Bronchial epithelial cell (primary cell): Measurements from ENCODE around the gene TNIP3. TPM values are rescaled to one million over a fixed set of nuclear protein-coding genes. Genes with fewer than 3 reads are reported as not detected.
A peak's percentile ranks its signal among the peaks of the same experiment; 100 is the strongest.
"Not testable (repeated sequence)": the region's sequence is repeated elsewhere in the genome, so short reads cannot be mapped to it uniquely, and the experiment has no call there.

ENCODE experiments used
- DNase-seq: peaks from one replicate; pipeline ENCODE4 v3.0.0-alpha.2; 2010; ENCODE audit warnings: low read depth
- FAIRE-seq: peaks from 2 replicates; lab custom pipeline; 2011; peaks lifted over from hg19 to GRCh38; lab: Jason Lieb, UNC
- H3K27me3 ChIP-seq: 2 replicates; pipeline ENCODE4 v1.5.1; 2011; ENCODE audit warnings: low read length; ENCODE audit not compliant: control insufficient read depth, insufficient read depth
- H3K36me3 ChIP-seq: 2 replicates; pipeline ENCODE4 v1.5.1; 2011; ENCODE audit warnings: low read length; ENCODE audit not compliant: control insufficient read depth, insufficient read depth
- H3K4me3 ChIP-seq: 2 replicates; pipeline ENCODE4 v1.5.1; 2011; ENCODE audit warnings: mild to moderate bottlenecking, low read depth, low read length, control low read depth
- total RNA-seq: library from RNA; depleted of rRNA; stranded (reverse); fragments of >200 nt; gene quantifications from 2 replicates; pipeline ENCODE4 v1.2.1, GENCODE V29; 2014
- TF ChIP-seq, protein P1 (sequence below): IDR thresholded peaks from 2 replicates; pipeline ENCODE4 v1.5.1; 2011; ENCODE audit warnings: mild to moderate bottlenecking, moderate library complexity, low read length, control low read depth, inconsistent platforms; ENCODE audit not compliant: insufficient read depth, severe bottlenecking

Gene TNIP3, protein sequence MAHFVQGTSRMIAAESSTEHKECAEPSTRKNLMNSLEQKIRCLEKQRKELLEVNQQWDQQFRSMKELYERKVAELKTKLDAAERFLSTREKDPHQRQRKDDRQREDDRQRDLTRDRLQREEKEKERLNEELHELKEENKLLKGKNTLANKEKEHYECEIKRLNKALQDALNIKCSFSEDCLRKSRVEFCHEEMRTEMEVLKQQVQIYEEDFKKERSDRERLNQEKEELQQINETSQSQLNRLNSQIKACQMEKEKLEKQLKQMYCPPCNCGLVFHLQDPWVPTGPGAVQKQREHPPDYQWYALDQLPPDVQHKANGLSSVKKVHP
- not detected in 2 replicates for total RNA-seq

DNA sequence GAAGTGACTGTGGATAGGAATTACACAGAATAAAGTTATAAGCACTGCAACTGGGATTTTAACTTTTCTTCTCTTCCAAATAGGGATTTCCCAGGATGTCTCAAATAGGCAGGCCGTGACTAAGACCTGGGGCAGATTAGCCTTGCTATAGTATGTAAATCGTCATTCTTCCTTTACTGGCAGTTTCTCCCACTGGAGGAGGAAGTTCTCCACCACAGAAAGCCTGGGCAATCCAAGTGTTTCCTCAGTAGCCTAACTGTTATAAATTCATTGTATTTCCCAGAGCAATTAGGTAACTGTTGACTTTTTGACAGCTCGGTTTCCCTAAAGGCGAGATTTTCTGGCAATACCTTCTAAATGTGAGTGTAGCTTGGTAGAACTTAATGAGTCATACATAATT is at the start of gene TNIP3:
Gene TNIP3 (minus strand): TSS at position 31 of the 400 bp plus-strand sequence. CDS start 196 bp downstream, outside the sequence.
- FAIRE-seq (no peak), DNase-seq (peak; percentile 93)
- no peak within 1 kb of the TSS for H3K4me3 ChIP-seq
- H3K27me3 ChIP-seq = no peaks in the 10 kb centered on the region
- no peaks in the 10 kb centered on the region for H3K36me3 ChIP-seq
- TF ChIP-seq, protein P1, sequence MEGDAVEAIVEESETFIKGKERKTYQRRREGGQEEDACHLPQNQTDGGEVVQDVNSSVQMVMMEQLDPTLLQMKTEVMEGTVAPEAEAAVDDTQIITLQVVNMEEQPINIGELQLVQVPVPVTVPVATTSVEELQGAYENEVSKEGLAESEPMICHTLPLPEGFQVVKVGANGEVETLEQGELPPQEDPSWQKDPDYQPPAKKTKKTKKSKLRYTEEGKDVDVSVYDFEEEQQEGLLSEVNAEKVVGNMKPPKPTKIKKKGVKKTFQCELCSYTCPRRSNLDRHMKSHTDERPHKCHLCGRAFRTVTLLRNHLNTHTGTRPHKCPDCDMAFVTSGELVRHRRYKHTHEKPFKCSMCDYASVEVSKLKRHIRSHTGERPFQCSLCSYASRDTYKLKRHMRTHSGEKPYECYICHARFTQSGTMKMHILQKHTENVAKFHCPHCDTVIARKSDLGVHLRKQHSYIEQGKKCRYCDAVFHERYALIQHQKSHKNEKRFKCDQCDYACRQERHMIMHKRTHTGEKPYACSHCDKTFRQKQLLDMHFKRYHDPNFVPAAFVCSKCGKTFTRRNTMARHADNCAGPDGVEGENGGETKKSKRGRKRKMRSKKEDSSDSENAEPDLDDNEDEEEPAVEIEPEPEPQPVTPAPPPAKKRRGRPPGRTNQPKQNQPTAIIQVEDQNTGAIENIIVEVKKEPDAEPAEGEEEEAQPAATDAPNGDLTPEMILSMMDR = no peak

DNA sequence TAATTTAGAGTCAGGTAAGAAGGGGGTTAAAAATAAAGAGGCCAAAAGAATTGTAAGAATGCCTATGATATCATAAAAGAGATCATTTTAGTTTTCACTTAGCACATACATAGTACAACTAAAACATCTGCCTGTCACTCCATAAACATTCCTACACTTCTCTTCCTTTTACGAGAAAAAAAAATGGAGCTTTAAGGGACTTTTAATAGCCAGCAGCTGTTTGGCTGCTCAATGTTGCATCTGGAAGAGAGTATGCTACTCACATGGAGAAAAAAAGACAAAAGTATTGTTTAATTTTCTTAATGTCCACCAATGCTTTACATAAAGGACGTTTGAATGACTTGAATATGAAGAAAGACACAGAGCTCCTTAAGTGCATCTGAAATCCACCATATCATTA is 48.7 kb upstream of the TNIP3 start:
- Histone ChIP-seq H3K4me3 (no peak overlapping the region), H3K27me3 (no peaks in the 10 kb centered on the region), H3K36me3 (no peaks in the 10 kb centered on the region)
- no peak for DNase-seq
- no peak for FAIRE-seq
- TF ChIP-seq, protein P1 = no peak

- FAIRE-seq (no peak), DNase-seq (no peak)
- H3K36me3 ChIP-seq = no peaks in the 10 kb centered on the region
- no peak overlapping the region for H3K4me3 ChIP-seq
- no peaks in the 10 kb centered on the region for H3K27me3 ChIP-seq
- TF ChIP-seq, protein P1 = no peak
Observed at GRCh38 chr4:121209171-121209570, 45.0 kb upstream of the TNIP3 start.

GRCh38 chr4:121208244-121209007 is 44.3 kb upstream of the TNIP3 start:
- Histone ChIP-seq H3K4me3 (no peak overlapping the region), H3K27me3 (no peaks in the 10 kb centered on the region), H3K36me3 (no peaks in the 10 kb centered on the region)
- no peak for FAIRE-seq
- TF ChIP-seq, protein P1 = no peak
- no peak for DNase-seq

DNA sequence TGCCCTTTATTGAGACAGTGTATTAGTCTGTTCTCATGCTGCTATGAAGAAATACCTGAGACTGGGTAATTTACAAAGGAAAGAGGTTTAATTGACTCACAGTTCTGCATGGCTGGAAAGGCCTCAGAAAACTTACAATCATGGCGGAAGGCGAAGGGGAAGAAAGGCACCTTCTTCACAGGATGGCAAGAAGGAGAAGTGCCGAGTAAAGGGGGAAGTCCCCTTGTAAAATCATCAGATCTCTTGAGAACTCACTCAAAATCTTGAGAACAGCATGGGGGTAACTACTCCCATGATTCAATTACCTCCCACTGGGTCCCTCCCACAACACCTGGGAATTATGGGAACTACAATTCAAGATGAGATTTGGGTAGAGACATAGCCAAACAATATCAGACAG is 41.7 kb upstream of the TNIP3 start:
- H3K4me3 ChIP-seq = not testable (repeated sequence)

DNA sequence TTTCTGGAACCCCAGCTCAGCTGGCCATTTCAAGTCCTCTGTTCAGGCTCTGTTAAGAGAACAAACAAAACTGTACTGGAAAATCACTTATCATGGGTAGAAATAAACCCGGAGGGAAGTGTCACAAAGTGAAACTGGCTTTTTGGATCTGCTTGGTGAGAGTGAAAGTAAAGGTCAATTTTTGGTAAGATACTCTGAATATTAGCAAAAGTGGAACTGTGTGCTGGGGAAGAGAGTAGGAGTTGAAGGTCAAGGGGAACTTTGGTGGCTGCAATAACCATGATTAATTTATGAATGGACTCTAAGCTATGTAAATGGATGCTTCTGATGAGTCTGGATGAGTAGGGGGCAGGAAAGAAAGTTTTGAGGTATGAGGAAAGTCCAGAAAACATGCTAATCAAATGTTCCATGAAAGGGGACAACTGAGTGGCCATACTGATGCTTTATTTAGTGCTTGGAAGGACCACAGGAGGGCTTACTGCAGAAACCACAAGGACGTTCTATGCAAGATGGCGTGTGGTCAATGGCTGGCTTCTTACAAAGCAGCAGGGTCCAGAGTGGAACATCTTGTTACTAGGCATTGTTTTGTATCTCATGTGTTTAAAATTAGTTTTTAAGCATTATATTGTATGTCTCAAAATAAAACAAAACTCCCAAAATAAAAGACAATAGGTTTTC is 36.8 kb upstream of the TNIP3 start:
- TF ChIP-seq, protein P1 = no peak
- DNase-seq = no peak
- H3K36me3 ChIP-seq = no peaks in the 10 kb centered on the region
- no peak overlapping the region for H3K4me3 ChIP-seq
- no peak for FAIRE-seq
- no peaks in the 10 kb centered on the region for H3K27me3 ChIP-seq

More for the DNA sequence above, 41.7 kb upstream of the TNIP3 start:
- not testable (repeated sequence) for H3K27me3 ChIP-seq, DNase-seq, FAIRE-seq, H3K36me3 ChIP-seq
